WI38 (cell line): Measurements from ENCODE around the gene CALN1.

Experiments
- H3K4me3 ChIP-seq: 2 replicates; pipeline ENCODE4 v1.5.1; 2011; ENCODE audit warnings: low read depth, mild to moderate bottlenecking, control low read depth, low read length
- TF ChIP-seq, protein P1 (sequence below): IDR thresholded peaks from 2 replicates; pipeline ENCODE4 v1.5.1; 2012; ENCODE audit warnings: low read depth, mild to moderate bottlenecking, control low read depth, low read length

Gene CALN1

DNA sequence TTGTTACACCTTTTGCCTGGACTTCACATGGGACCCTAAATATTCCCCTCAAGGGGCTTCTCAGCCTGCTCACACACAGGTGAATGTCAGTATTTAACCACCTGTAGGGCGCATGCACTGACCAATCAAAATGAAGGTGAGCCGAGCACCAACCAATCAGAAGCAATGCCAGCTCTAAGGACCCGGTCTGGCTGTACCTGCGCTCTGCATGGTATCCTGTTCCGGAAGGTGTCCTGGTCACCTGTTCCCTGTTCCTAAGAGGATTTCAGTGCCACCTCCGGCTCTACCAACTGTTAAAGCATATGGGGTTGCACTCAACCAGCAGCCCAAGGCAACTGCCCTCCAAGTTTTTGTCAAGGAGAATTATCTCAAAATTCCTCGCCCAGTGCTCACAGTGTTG is 18.4 kb upstream of the CALN1 start:
- TF ChIP-seq, protein P1, sequence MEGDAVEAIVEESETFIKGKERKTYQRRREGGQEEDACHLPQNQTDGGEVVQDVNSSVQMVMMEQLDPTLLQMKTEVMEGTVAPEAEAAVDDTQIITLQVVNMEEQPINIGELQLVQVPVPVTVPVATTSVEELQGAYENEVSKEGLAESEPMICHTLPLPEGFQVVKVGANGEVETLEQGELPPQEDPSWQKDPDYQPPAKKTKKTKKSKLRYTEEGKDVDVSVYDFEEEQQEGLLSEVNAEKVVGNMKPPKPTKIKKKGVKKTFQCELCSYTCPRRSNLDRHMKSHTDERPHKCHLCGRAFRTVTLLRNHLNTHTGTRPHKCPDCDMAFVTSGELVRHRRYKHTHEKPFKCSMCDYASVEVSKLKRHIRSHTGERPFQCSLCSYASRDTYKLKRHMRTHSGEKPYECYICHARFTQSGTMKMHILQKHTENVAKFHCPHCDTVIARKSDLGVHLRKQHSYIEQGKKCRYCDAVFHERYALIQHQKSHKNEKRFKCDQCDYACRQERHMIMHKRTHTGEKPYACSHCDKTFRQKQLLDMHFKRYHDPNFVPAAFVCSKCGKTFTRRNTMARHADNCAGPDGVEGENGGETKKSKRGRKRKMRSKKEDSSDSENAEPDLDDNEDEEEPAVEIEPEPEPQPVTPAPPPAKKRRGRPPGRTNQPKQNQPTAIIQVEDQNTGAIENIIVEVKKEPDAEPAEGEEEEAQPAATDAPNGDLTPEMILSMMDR: no peak
- no peak overlapping the region for H3K4me3 ChIP-seq

- TF ChIP-seq, protein P1: no peak
- H3K4me3 ChIP-seq: no peak overlapping the region
These were observed 17.2 kb upstream of the CALN1 start for GRCh38 chr7:72429316-72429715.

- TF ChIP-seq, protein P1: no peak
- no peak overlapping the region for H3K4me3 ChIP-seq
These were observed 4.7 kb upstream of the CALN1 start for GRCh38 chr7:72416846-72417245.

GRCh38 chr7:72415586-72415985 is 3.4 kb upstream of the CALN1 start:
- no peak overlapping the region for H3K4me3 ChIP-seq
- TF ChIP-seq, protein P1: no peak

- no peak overlapping the region for H3K4me3 ChIP-seq
- TF ChIP-seq, protein P1: no peak
These were observed 1.7 kb upstream of the CALN1 start for GRCh38 chr7:72413886-72414285.

DNA sequence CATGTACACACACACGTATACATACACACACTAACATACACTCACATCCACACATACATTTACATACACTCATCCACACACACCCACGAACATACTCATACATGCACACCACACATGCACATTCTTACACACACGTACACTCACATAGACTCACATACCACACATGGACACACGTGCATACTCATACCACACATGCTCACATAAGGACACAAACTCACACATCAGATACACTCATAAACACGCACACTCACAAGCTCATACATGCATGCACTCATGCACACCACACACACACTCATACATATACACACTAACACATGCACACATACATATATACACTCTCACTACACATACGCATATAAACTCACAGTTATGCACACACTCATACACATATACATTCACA is 1.2 kb upstream of the CALN1 start:
- TF ChIP-seq, protein P1: no peak
- H3K4me3 ChIP-seq: no peak overlapping the region

DNA sequence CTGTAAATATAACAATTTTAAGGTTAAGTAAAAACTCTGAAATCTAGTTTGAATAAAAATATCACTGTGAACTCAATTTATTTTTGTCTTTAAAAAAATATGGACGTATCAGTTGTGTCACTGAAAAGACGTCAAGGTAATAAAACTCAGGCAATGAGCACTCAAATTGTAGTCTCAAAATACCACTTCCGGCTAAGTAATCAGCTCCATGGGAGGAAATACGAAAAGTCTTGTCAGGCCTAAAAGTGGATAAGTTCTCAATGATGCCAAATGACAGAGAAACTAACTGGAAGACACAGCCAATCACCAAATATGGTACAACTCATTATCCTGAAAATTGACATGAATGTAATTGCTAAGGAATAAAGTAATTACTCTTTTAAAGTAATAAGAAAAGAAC is 719 bp downstream of the CALN1 start:
- no peak overlapping the region for H3K4me3 ChIP-seq
- TF ChIP-seq, protein P1: no peak

DNA sequence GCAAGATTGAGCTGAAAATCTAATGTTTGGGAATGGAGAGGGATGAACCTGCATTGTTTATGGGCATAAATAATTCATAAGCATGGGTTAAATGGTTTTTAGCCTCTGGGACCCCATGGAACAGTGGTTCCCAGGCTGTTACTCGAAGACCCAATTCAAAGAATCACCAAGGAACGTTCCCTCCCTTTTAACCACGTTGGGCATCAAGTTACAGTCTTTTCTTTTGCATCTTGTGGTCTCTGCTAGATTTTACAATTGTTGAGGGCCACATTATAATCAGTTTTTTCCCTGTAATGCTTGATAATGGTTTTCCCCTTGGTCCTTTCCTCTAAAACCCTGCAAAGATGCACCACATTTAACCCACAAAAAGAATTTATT is 2.5 kb downstream of the CALN1 start:
- TF ChIP-seq, protein P1: no peak
- H3K4me3 ChIP-seq: no peak overlapping the region
